Measurements from ENCODE around the gene RNF44. TPM values are rescaled to one million over a fixed set of nuclear protein-coding genes. Genes with fewer than 3 reads are reported as not detected.
"Not testable (repeated sequence)": the region's sequence is repeated elsewhere in the genome, so short reads cannot be mapped to it uniquely, and the experiment has no call there.

Gene RNF44
- total and polyA plus RNA-seq, 11 donors, result 9.2 to 35.7 (median 20.0) TPM

- H3K36me3 ChIP-seq, result no peaks in the 10 kb centered on the region
- no peak for TF ChIP-seq CTCF (IDR thresholded peaks at IDR 0.05)
- no peak for TF ChIP-seq POLR2A (IDR thresholded peaks at IDR 0.05)
- H3K4me1 ChIP-seq, result peaks cover 0 to 11% (median 0%) of the 10 kb centered on the region in 12 donors
- ATAC-seq (no peak), DNase-seq (no peak)
- WGBS, 4 donors, result 63 to 70% (median 65%) methylated on average over 17 to 18 of the region's 18 CpGs
- no peaks in the 10 kb centered on the region for H3K9me3 ChIP-seq
- H3K4me3 ChIP-seq, result no peak overlapping the region
- intact Hi-C loops (cut with DNase I), result no loop called here
- H3K27me3 ChIP-seq, result peaks cover 0 to 36% (median 5%) of the 10 kb centered on the region in 9 donors
- H3K27ac ChIP-seq, result no peak overlapping the region
Measured at GRCh38 chr5:176553260-176554085, 16.3 kb upstream of the RNF44 start.

GRCh38 chr5:176552332-176552869 is 15.2 kb upstream of the RNF44 start:
- ATAC-seq (no peak), DNase-seq (no peak)
- Histone ChIP-seq H3K27me3 (peaks cover 0 to 36% (median 5%) of the 10 kb centered on the region in 9 donors), H3K4me1 (peaks cover 0 to 20% (median 0%) of the 10 kb centered on the region in 12 donors), H3K4me3 (no peak overlapping the region), H3K36me3 (no peaks in the 10 kb centered on the region), H3K9me3 (no peaks in the 10 kb centered on the region), H3K27ac (no peak overlapping the region)
- 76 to 81% (median 79%) methylated on average over 11 of the region's 11 CpGs for WGBS, 4 donors
- TF ChIP-seq CTCF (IDR thresholded peaks at IDR 0.05) (no peak), POLR2A (IDR thresholded peaks at IDR 0.05) (no peak)
- intact Hi-C loops (cut with DNase I), result no loop called here

GRCh38 chr5:176550937-176551336 is 13.7 kb upstream of the RNF44 start:
- H3K36me3 ChIP-seq; ATAC-seq; H3K4me3 ChIP-seq; H3K27ac ChIP-seq; intact Hi-C loops (cut with DNase I); H3K9me3 ChIP-seq: not testable (repeated sequence)
- H3K4me1 ChIP-seq, result peaks cover 0 to 22% (median 0%) of the 10 kb centered on the region in 12 donors
- DNase-seq, result peak in 1 of 5 donors; percentile 9
- 86 to 91% (median 89%) methylated on average over 11 of the region's 11 CpGs for WGBS, 4 donors
- peaks cover 0 to 36% (median 5%) of the 10 kb centered on the region in 9 donors for H3K27me3 ChIP-seq

- WGBS, 4 donors, result 75 to 83% (median 76%) methylated on average over 10 to 16 of the region's 16 CpGs
Measured at GRCh38 chr5:176550275-176550831, 13.2 kb upstream of the RNF44 start.

More at GRCh38 chr5:176550275-176550831, 13.2 kb upstream of the RNF44 start:
- H3K36me3 ChIP-seq, result no peaks in the 10 kb centered on the region
- no peaks in the 10 kb centered on the region for H3K9me3 ChIP-seq
- peaks cover 0 to 27% (median 0%) of the 10 kb centered on the region in 12 donors for H3K4me1 ChIP-seq
- DNase-seq (peak in 1 of 5 donors; percentile 24), ATAC-seq (no peak)
- no peak overlapping the region for H3K4me3 ChIP-seq
- H3K27me3 ChIP-seq, result peaks cover 0 to 36% (median 5%) of the 10 kb centered on the region in 9 donors
- intact Hi-C loops (cut with DNase I), result no loop called here
- TF ChIP-seq POLR2A (IDR thresholded peaks at IDR 0.05) (no peak), CTCF (IDR thresholded peaks at IDR 0.05) (no peak)
- no peak overlapping the region for H3K27ac ChIP-seq

All from heart left ventricle (tissue), 16 donors.